ENCODE results near the gene SPATS2L. TPM values are rescaled to one million over a fixed set of nuclear protein-coding genes. Genes with fewer than 3 reads are reported as not detected.

Gene SPATS2L
- total RNA-seq, 4 donors from 2014 or later, result 60.7 to 81.3 (median 61.3) TPM

DNA sequence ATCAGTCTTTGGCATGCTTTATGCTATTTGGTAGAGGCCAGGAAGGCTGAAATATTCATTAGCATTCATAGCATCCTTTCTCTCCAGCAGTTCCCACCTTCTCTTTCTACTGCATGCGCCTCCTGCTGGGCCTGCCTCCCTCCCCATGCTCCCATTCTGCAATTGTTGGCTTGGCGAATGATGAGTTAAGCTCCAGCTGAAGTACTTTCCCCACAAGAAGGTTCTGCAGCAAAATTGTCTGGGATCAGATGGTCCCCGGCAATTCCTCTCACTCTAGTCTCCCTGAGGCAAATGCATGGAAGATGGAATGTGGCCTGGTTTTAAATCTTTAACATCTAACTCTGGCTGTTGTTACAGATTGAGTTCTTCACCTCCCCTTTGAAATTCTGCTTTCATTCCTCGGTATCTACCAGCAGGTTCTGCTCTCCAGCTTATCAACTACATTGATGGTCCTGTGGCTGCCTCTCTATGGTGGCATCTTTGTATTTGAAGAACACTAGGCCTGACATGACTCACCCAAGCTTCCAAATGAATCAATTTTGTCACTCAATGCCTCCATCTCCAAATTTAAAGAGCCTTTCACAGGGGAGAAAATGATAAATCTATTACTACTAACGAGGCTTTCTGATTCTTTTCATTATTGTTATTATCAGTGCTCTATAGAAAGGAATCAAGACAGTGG lies 147.5 kb downstream of the SPATS2L start:
- no peak for DNase-seq (ENCODE audit: low spot score in 2 of 2)
- 85 to 96% methylated on average over 5 of the region's 5 CpGs for WGBS, 2 donors
- TF ChIP-seq, protein P1, sequence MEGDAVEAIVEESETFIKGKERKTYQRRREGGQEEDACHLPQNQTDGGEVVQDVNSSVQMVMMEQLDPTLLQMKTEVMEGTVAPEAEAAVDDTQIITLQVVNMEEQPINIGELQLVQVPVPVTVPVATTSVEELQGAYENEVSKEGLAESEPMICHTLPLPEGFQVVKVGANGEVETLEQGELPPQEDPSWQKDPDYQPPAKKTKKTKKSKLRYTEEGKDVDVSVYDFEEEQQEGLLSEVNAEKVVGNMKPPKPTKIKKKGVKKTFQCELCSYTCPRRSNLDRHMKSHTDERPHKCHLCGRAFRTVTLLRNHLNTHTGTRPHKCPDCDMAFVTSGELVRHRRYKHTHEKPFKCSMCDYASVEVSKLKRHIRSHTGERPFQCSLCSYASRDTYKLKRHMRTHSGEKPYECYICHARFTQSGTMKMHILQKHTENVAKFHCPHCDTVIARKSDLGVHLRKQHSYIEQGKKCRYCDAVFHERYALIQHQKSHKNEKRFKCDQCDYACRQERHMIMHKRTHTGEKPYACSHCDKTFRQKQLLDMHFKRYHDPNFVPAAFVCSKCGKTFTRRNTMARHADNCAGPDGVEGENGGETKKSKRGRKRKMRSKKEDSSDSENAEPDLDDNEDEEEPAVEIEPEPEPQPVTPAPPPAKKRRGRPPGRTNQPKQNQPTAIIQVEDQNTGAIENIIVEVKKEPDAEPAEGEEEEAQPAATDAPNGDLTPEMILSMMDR (IDR thresholded peaks at IDR 0.05), result no peak
- TF ChIP-seq POLR2A (IDR thresholded peaks at IDR 0.05), result no peak
- no peak overlapping the region for H3K4me3 ChIP-seq (ENCODE audit: low read depth, poor library complexity, severe bottlenecking)
- intact Hi-C loops (cut with DNase I; ENCODE audit: low total_unique reads), result no loop called here

DNA sequence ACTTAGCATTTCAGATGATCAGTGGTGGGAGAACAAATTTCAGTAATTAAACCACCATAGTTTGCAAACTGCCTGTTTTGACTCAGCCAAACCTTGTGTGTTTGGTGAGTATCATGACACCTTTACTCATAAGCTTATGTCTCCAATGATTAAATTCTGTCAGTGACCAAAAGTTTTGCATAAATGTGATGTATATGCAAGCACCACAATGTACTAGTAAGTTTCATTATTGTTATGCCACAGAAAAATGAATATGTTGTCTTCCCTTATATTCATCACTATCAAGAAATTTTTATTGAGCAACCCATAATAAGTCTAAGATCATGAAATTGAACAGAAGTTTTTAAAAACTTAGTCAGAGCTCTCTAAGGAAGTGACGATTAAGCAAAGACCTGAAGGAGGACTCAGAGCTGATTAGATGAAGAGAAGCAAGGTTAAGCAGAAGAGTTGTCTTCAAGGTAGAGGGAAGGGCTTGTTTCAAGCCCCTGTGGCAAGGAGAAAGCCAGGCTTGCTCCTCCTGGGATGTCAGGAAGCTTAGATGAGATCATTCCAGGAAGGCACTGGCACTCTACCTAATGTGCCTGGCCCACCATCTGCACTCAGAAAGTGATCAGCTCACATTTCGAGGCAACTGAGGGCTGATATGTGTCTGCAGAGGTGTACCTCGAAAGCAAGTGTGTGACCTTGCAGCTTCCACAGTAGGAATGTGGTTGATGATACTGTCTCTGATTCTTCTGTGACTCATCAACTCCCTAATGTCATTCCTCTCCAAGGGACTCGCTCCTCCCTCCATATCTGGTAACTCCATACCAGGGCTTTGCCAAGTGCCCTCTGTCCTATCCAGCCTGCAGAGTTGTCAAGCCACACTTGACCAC lies 148.7 kb downstream of the SPATS2L start:
- no peak overlapping the region for H3K4me3 ChIP-seq (ENCODE audit: low read depth, poor library complexity, severe bottlenecking)
- intact Hi-C loops (cut with DNase I; ENCODE audit: low total_unique reads), result no loop called here
- TF ChIP-seq, protein P1 (IDR thresholded peaks at IDR 0.05), result no peak
- no peak for TF ChIP-seq POLR2A (IDR thresholded peaks at IDR 0.05)
- DNase-seq (ENCODE audit: low spot score in 2 of 2), result no peak
- WGBS, 2 donors, result 83 to 89% methylated on average over 4 of the region's 4 CpGs

DNA sequence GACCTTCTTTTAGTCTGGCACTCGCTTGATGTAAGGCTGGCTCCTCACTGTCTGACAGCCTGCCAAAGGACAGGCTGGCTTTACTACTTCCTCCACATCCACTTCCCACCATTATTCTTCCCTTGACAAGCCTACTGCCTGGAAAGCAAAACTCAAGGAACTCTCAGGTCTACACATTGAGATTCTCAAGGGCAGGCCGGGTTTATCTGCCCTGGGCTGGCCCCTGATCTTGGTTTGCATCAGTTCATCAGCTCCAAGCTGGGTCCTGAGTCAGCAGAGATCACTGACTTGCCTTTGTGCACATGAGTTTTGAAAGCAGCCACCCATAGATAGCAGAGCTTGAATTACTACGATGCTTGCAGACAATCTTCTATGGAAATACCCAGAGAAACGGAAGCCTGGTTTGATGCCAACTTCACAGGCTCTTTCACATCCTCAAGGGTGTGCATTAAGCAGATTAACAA lies 149.5 kb downstream of the SPATS2L start:
- H3K4me3 ChIP-seq (ENCODE audit: low read depth, poor library complexity, severe bottlenecking), result no peak overlapping the region
- 59 to 61% methylated on average over 4 of the region's 4 CpGs for WGBS, 2 donors
- no peak for TF ChIP-seq POLR2A (IDR thresholded peaks at IDR 0.05)
- TF ChIP-seq, protein P1 (IDR thresholded peaks at IDR 0.05), result no peak
- intact Hi-C loops (cut with DNase I; ENCODE audit: low total_unique reads), result no loop called here
- DNase-seq (ENCODE audit: low spot score in 2 of 2), result no peak

DNA sequence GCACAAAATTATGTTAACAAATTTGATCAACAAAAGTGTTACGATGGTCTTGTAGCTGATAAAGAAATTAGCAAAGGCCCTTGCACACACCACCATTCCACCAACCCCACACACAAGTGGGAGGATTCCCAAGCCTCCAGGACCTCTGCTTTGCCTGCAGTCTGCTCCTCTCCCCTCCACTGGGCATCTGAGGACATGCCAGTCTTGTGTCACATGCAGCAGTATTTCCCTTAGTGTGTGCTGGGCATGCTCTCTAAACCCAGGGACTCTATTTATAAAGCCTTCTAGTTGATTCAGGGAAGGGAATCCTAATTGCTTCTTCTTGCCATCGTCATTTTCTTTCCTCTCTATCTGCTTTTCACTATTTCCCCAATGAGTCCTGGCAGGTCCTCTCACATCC lies 150.1 kb downstream of the SPATS2L start:
- no peak overlapping the region for H3K4me3 ChIP-seq (ENCODE audit: low read depth, poor library complexity, severe bottlenecking)
- intact Hi-C loops (cut with DNase I; ENCODE audit: low total_unique reads), result no loop called here
- WGBS, 2 donors, result 84 to 88% methylated on average over 2 of the region's 2 CpGs
- no peak for DNase-seq (ENCODE audit: low spot score in 2 of 2)
- TF ChIP-seq, protein P1 (IDR thresholded peaks at IDR 0.05), result no peak
- no peak for TF ChIP-seq POLR2A (IDR thresholded peaks at IDR 0.05)

DNA sequence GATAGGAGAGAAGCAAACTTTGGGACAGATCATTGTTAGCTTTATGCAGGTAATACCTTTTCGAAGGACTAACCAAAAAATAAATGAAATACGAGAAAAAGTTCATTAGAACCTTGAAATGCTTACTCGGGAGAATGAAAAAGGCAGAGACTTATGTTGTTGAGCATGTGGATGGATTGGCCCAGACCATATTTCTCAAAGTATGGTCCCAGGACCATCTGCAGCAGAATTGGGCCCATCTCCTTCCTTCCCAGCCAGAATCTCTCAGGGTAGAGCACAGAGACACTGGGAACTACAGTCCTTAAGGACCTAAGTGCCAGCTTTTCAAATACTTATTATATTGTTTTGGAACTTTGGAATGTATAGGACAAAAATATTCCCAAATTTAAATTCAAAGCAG lies 152.6 kb downstream of the SPATS2L start:
- no peak overlapping the region for H3K4me3 ChIP-seq (ENCODE audit: low read depth, poor library complexity, severe bottlenecking)
- no peak for DNase-seq (ENCODE audit: low spot score in 2 of 2)
- TF ChIP-seq, protein P1 (IDR thresholded peaks at IDR 0.05), result no peak
- no peak for TF ChIP-seq POLR2A (IDR thresholded peaks at IDR 0.05)
- 76 to 81% methylated on average over 3 of the region's 3 CpGs for WGBS, 2 donors
- intact Hi-C loops (cut with DNase I; ENCODE audit: low total_unique reads), result no loop called here

All from lower leg skin (tissue), 4 donors.